GM19238 (cell line): ENCODE results near the gene RRH.
A peak's percentile ranks its signal among the peaks of the same experiment; 100 is the strongest.
"Not testable (repeated sequence)": the region's sequence is repeated elsewhere in the genome, so short reads cannot be mapped to it uniquely, and the experiment has no call there.

Experiments
- DNase-seq: peaks from one replicate; pipeline ENCODE4 v3.0.0; 2011; ENCODE audit warnings: low spot score; ENCODE audit not compliant: insufficient read length

RRH gene

GRCh38 chr4:109846395-109847098 lies 18.8 kb downstream of the RRH start:
- DNase-seq, result no peak

GRCh38 chr4:109847896-109848442 lies 20.2 kb downstream of the RRH start, which contains the start of gene LRIT3:
TSS of gene LRIT3 (plus strand) at chr4:109848107. CDS start at chr4:109848202, 95 bp downstream.
- DNase-seq, result no peak

GRCh38 chr4:109848501-109848900 lies 20.7 kb downstream of the RRH start:
- no peak for DNase-seq

- DNase-seq, result no peak
Measured at GRCh38 chr4:109850601-109851000, 22.8 kb downstream of the RRH start.

GRCh38 chr4:109859426-109860300 lies 31.9 kb downstream of the RRH start:
- DNase-seq, result not testable (repeated sequence)

GRCh38 chr4:109861271-109861670 lies 33.5 kb downstream of the RRH start:
- no peak for DNase-seq

- DNase-seq, result no peak
Measured at GRCh38 chr4:109861916-109862511, 34.2 kb downstream of the RRH start.

- no peak for DNase-seq
Measured at GRCh38 chr4:109864134-109864533, 36.4 kb downstream of the RRH start.

GRCh38 chr4:109870061-109870460 lies 42.3 kb downstream of the RRH start:
- DNase-seq, result no peak

- DNase-seq, result no peak
Measured at GRCh38 chr4:109872065-109872464, 44.3 kb downstream of the RRH start.

GRCh38 chr4:109872950-109873656 lies 45.3 kb downstream of the RRH start:
- no peak for DNase-seq

GRCh38 chr4:109873791-109874514 lies 46.2 kb downstream of the RRH start:
- no peak for DNase-seq

- no peak for DNase-seq
Measured at GRCh38 chr4:109875106-109875505, 47.3 kb downstream of the RRH start.

GRCh38 chr4:109875553-109875952 lies 47.8 kb downstream of the RRH start:
- not testable (repeated sequence) for DNase-seq

- DNase-seq, result no peak
Measured at GRCh38 chr4:109876634-109877265, 49.0 kb downstream of the RRH start.

GRCh38 chr4:109877400-109877799 lies 49.6 kb downstream of the RRH start:
- DNase-seq, result peak; percentile 1

GRCh38 chr4:109878355-109878754 lies 50.6 kb downstream of the RRH start:
- DNase-seq, result no peak

- no peak for DNase-seq
Measured at GRCh38 chr4:109879081-109879480, 51.3 kb downstream of the RRH start.

- DNase-seq, result no peak
Measured at GRCh38 chr4:109879636-109880314, 52.0 kb downstream of the RRH start.
